ENCODE measurements around the gene WWC1.

The WWC1 gene

DNA sequence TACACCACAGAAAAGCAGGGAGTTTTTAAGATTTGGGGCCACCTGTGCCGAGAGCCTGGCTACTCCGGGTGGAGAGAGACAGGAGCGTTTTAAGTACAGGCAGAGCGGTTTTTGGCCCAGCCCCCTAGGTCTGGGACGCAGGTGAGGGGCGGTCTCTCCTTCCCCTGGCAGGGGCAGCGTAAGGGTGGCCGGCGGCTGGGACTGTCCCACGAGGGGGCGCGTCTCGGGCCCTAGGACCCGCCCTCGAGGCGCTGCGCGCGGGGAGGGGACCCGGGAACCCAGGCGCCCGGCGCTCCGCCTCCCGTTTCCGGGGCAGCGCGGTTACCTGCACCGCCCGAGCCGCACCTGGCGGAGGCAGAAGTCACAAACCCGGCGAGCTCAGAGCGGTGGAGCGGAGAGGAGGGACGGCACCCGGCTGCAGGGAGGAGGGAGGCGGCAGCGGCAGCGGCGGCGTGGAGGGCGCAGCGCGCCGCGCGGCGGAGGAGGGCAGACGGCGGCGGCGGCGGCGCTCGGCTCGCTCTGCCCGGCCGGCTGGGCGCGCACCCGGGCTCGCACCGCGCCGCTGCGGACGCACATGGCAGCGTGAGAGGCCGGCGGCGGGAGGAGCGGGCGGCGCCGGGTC, at the start of gene WWC1:
Gene WWC1 (plus strand): TSS at position 304 of the 622 bp plus-strand sequence. CDS start 508 bp downstream, outside the sequence.
- peak; percentile 69 for DNase-seq (ENCODE audit: low spot score)

- DNase-seq (ENCODE audit: low spot score), result no peak
Observed at GRCh38 chr5:168244838-168245559, 46.4 kb upstream of the WWC1 start.

GRCh38 chr5:168249923-168250322, 41.5 kb upstream of the WWC1 start:
- no peak for DNase-seq (ENCODE audit: low spot score)

- DNase-seq (ENCODE audit: low spot score), result no peak
Observed at GRCh38 chr5:168251259-168251658, 40.2 kb upstream of the WWC1 start.

- DNase-seq (ENCODE audit: low spot score), result no peak
Observed at GRCh38 chr5:168254013-168254693, 37.3 kb upstream of the WWC1 start.

- no peak for DNase-seq (ENCODE audit: low spot score)
Observed at GRCh38 chr5:168260353-168261226, 30.9 kb upstream of the WWC1 start.

DNA sequence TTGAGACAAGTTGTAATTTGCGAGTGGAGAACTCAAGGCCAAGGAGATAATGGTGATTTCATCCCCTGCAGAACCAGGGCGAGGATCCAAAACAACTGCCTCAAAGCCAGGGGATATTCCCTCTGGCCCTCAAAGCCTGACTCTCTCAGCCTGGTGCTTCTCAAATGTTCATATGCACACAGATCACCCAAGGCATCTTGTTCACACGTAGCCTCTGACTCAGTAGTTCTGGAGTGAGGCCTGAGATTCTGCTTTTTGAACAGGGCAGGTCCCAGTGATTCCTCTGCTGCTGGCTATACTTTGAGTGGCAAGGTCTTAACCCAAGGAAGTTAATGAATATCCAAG, 30.2 kb upstream of the WWC1 start:
- no peak for DNase-seq (ENCODE audit: low spot score)

GRCh38 chr5:168262042-168262743, 29.3 kb upstream of the WWC1 start:
- DNase-seq (ENCODE audit: low spot score), result no peak

DNA sequence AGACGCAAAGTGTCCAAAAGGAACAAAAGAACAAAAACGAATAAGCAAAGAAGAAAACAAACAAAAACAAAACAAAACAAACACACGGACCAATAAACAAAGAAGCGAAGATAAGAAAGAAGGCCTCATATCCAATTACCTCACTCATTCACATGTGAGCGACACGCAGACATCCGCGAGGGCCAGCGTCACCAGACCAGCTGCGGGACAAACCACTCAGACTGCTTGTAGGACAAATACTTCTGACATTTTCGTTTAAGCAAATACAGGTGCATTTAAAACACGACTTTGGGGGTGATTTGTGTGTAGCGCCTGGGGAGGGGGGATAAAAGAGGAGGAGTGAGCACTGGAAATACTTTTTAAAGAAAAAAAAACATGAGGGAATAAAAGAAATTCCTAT, 28.3 kb upstream of the WWC1 start:
- no peak for DNase-seq (ENCODE audit: low spot score)

GRCh38 chr5:168266016-168266415, 25.4 kb upstream of the WWC1 start:
- no peak for DNase-seq (ENCODE audit: low spot score)

DNA sequence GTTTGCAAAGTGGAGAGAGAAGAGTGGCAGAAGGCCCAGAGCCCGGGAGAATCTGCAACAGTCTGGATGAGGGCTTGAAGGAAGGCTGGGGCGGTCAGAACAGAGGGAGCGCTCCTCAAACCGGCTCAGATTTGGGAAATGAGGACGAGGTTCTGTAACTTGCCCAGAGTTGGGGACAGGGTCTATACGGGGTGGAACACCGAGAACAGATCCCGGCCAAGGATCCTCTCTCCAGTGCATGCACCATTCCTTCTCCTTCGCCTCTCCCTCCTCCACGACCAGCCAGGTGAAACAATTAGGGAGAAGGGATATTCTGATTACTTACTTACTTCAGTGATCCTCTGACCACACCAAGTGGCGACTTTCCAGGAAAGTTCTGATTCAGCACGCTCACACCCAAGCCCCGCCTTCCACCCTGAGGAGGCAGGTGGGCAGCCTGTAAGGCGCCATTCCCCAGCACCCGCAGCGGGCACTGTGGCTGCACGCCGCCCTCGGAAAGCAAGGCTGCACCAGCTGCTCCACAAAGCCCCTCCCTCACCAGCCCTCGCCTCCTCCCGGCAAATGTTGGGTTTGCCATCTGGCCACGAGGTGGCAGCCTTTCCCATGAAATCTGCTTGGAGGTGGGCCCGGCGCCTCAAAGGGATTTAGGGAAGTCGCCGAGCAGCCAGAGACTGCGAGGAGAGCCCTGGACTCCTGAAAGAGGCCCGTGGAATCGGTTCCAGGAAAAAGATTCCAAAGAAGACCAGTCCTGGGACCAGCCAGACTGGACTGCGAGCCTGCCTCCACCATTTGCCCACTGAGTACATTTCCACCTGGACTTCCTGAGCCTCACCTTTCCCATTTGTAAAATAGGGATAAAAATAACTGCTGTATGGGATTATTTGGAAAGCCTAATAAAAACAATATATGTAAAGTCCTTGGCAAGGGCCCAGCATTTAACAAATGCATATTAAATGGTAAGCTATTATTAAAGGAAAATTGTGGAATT, 22.2 kb upstream of the WWC1 start:
- DNase-seq (ENCODE audit: low spot score), result peak; percentile 70

DNA sequence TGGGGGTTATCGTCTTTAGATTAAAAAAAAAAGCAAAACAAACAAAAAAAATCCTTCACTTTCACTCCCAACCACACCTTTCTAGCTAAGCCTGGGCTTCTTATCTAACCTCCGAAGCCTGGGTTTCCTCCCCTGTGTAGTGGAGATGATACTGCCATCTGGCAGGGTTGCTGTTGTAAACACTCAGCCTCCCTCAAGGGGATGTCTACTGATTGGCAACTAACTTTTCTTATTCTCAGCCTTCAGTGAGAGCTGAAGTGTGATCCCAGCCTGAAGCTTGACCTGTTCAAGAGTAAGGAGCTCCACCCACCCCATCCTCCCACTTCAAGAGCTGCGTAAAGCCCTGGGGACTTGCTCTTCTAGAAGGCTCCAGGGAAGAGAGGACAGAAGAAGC, 21.5 kb upstream of the WWC1 start:
- no peak for DNase-seq (ENCODE audit: low spot score)

DNA sequence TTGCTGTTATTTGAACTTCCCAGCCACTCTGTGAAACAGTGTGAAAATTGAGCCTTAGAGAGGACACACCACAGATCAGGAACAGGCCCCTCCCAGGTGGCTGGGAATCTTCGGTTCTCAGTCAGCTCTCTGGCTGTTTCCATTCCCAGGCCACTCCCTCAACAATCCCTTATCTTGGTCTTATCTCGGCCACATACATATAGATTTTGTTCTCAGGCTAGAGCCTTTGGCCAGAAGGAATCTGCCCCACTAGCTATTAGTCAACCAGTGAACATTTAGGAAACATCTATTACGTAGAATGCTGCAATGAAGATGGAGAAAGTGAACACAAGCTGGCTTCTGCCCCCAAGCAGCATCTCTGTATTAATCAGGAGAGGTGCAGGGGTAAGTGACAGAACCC, 21.0 kb upstream of the WWC1 start:
- DNase-seq (ENCODE audit: low spot score), result no peak

DNA sequence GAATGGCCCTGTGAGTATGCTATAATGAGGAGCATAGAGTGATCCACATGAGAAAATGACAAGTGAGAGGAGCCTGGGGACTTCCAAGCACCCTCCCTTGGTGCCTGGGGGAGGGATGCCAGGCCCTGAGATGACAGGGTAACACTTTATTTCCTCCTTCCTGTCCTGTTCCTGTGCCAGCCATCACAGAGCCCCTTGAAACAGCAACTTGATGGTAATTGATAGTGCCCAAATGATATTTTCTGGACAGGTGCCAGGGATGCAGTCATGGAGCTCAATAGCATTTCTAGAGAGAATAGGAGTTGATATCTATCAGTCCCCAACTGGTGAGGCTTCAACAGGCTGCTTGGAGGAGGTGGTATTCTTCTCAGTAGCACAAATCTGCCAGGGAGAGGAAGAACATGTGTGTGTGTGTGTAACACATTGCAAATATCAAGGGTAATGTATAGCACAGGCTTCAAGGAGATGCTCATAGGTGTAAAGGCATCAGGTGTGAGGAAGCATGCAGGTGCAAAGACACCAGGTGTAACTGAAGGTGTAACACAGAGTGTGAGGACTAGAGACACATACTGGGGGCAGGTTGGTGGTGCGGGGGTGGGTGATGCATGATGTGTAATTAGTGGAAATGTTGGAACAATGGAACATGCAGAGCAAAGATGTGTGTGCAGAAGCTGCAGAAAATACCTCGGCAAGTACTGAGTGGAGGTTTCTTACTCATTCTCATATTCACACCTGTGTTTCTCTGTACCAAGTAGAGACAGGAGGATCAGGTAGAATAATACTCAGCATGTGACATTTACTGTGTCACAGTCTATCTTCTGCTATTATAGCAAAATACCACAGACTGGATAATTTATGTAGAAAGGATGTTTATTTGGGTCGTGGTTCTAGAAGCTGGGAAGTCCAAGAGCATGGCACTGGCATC, 18.1 kb upstream of the WWC1 start:
- no peak for DNase-seq (ENCODE audit: low spot score)

DNA sequence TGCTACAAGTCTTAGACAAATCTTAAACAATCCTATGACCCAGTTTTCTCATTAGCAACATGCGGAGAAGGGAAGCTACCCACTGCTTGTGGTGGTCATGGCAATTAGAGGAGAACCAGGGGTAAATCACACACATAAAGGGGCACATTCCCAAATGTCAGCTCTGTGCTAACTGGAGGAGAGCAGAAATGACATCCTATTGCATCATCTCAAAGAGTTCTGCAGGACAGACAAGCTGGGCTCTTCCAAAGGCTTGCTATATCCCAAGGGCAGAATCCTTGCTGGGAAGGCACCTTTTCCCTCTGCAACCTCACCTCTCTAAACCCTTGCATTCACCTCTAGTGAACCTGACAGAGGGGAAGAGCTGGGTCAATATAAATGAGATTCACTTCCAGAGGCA, 17.0 kb upstream of the WWC1 start:
- DNase-seq (ENCODE audit: low spot score), result no peak

GRCh38 chr5:168275940-168276339, 15.5 kb upstream of the WWC1 start:
- no peak for DNase-seq (ENCODE audit: low spot score)

DNA sequence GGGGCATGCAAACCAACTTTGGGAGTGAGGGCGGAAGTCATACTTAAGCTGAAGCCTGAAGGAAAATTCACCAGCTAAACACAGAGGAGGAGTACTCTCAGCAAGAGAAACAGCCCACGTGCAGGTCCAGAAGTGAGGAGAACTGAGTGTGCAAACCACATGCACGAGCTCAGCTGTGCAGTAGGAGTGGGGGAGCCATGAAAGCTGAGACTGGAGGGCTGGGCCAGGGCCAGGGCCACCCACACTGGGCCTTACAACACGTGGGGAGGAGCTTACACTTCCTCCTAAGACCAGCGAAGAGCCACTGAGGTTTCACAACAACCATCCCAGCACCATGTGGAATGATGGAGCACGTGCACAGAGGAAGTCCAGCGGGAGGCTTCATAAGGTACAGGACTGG, 9.3 kb upstream of the WWC1 start:
- no peak for DNase-seq (ENCODE audit: low spot score)

DNA sequence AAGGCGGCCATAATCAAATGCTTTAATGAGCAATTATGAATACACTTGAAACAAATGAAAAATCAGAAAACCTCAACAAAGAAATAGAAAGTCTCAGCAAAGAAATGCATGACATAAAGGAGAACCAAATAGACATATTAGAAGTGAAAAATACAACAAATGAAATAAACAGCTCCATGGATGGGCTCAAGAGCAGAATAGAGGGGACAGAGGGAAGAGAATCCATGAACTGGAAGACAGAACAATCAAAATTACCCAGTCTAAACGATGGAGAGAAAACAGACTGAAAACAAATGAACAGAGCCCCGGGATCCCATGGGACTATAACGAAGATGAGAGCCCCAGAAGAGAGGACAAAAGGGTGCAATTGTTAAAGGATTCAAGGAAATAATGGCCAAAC, 6.6 kb upstream of the WWC1 start:
- no peak for DNase-seq (ENCODE audit: low spot score)

DNA sequence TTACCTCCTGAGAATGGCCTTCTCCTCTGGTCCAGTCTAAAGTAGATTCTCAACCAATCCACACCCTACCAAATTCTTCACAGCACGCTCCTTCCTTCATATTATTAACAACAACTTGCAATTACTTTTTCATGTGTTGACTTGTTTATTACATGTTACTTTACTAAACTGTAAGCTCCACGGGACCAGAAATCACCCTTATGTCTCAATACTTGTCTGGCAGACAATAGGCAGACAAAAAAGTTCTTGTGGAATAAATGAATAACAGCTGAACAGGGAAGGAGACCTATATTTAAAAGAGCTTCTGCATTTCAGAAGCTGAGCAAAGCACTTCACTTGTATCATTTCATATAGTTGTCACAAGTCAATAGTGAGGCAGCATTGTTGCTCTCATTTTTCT, 5.7 kb upstream of the WWC1 start:
- no peak for DNase-seq (ENCODE audit: low spot score)

DNA sequence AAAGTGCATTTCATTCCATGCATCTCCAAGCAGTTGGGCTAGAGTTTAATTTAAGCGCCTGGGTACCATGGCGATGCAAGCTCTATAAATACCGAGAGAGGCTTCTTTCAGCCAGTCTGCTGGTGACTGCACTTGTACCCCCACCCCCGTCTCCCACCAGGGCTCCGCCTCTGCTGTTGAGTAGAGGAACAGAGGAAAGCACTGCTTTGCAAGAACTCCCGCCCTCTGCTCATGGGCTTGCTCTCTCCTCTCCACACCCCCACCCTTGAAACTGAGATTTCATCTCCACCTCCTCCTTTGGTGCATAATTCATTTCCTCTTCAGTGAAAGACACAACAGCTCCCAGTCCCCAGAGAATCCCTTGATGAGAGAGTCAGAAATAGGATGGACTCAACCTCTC, 5.1 kb upstream of the WWC1 start:
- DNase-seq (ENCODE audit: low spot score), result no peak
